ENCODE measurements around the gene TMEM235.

DNA sequence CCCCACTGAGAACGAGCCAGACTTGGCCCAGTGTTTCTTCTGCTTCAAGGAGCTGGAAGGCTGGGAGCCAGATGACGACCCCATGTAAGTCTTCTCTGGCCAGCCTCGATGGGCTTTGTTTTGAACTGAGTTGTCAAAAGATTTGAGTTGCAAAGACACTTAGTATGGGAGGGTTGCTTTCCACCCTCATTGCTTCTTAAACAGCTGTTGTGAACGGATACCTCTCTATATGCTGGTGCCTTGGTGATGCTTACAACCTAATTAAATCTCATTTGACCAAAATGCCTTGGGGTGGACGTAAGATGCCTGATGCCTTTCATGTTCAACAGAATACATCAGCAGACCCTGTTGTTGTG, 16.7 kb upstream of the TMEM235 start:
- TF ChIP-seq, protein P1, sequence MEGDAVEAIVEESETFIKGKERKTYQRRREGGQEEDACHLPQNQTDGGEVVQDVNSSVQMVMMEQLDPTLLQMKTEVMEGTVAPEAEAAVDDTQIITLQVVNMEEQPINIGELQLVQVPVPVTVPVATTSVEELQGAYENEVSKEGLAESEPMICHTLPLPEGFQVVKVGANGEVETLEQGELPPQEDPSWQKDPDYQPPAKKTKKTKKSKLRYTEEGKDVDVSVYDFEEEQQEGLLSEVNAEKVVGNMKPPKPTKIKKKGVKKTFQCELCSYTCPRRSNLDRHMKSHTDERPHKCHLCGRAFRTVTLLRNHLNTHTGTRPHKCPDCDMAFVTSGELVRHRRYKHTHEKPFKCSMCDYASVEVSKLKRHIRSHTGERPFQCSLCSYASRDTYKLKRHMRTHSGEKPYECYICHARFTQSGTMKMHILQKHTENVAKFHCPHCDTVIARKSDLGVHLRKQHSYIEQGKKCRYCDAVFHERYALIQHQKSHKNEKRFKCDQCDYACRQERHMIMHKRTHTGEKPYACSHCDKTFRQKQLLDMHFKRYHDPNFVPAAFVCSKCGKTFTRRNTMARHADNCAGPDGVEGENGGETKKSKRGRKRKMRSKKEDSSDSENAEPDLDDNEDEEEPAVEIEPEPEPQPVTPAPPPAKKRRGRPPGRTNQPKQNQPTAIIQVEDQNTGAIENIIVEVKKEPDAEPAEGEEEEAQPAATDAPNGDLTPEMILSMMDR (conservative IDR thresholded peaks at IDR 0.05; ENCODE audit: low read depth in 2 of 2) = no peak
- no peak for TF ChIP-seq NANOG (IDR thresholded peaks at IDR 0.05; ENCODE audit: borderline replicate concordance)
- no peak for TF ChIP-seq CREB1 (CRISPR knock-in tag; IDR thresholded peaks at IDR 0.05; ENCODE audit: low read depth)
- TF ChIP-seq EZH2phosphoT487 (IDR thresholded peaks at IDR 0.05; ENCODE audit: unreplicated experiment) = no peak
- no peak for TF ChIP-seq JUNB (IDR thresholded peaks at IDR 0.05; ENCODE audit: unreplicated experiment)
- no peak; the same call in 1 of the 2 replicates for TF ChIP-seq POLR2AphosphoS5 (IDR thresholded peaks at IDR 0.05; ENCODE audit: low read depth)
